HepG2 (cell line): ENCODE results near the gene GMCL2. TPM values are rescaled to one million over a fixed set of nuclear protein-coding genes. Genes with fewer than 3 reads are reported as not detected.

Source experiments
- AFF4 ChIP-seq: sonication (generic); formaldehyde crosslinking; IDR thresholded peaks from 2 replicates; pipeline ENCODE4 v1.4.0; 2020; ENCODE audit warnings: missing genetic modification reagents
- BRD4 ChIP-seq: sonication (generic); formaldehyde crosslinking; IDR thresholded peaks from 2 replicates; pipeline ENCODE4 v1.4.0; 2020; ENCODE audit warnings: missing genetic modification reagents
- GTF3A ChIP-seq: sonication (generic); formaldehyde crosslinking; conservative IDR thresholded peaks from 2 replicates; pipeline ENCODE4 v1.4.0; 2020; ENCODE audit warnings: mild to moderate bottlenecking, missing genetic modification reagents
- HDAC1 ChIP-seq: sonication (generic); formaldehyde crosslinking; IDR thresholded peaks from 2 replicates; pipeline ENCODE4 v1.5.1; 2020; ENCODE audit warnings: mild to moderate bottlenecking, missing genetic modification reagents
- ISL2 ChIP-seq: sonication (generic); formaldehyde crosslinking; IDR thresholded peaks from 2 replicates; pipeline ENCODE4 v1.5.0; 2020; ENCODE audit warnings: missing genetic modification reagents
- KDM1A ChIP-seq: IDR thresholded peaks from 2 replicates; pipeline ENCODE4 v1.6.1; 2016; ENCODE audit warnings: missing compliant biosample characterization
- NFE2 ChIP-seq: sonication (generic); formaldehyde crosslinking; IDR thresholded peaks from 2 replicates; pipeline ENCODE4 v1.4.0; 2020; ENCODE audit warnings: missing genetic modification reagents
- PCBP1 ChIP-seq: fragments of 200-400 bp; formaldehyde crosslinking; IDR thresholded peaks from 2 replicates; pipeline ENCODE4 v1.6.1; 2017; ENCODE audit warnings: mild to moderate bottlenecking, low read depth, low read length, borderline replicate concordance
- PRDM15 ChIP-seq: sonication (generic); formaldehyde crosslinking; IDR thresholded peaks from 2 replicates; pipeline ENCODE4 v1.4.0; 2020; ENCODE audit warnings: missing genetic modification reagents
- SP4 ChIP-seq: sonication (generic); formaldehyde crosslinking; IDR thresholded peaks from 2 replicates; pipeline ENCODE4 v1.8.1; 2023; ENCODE audit warnings: mild to moderate bottlenecking, missing genetic modification reagents
- UBTF ChIP-seq: sonication (generic); formaldehyde crosslinking; IDR thresholded peaks from 2 replicates; pipeline ENCODE4 v1.4.0; 2020; ENCODE audit warnings: mild to moderate bottlenecking, missing genetic modification reagents
- ZFP1 ChIP-seq: IDR thresholded peaks from 2 replicates; pipeline ENCODE4 v1.6.1; 2016
- ZNF710 ChIP-seq: sonication (generic); formaldehyde crosslinking; IDR thresholded peaks from 2 replicates; pipeline ENCODE4 v1.5.0; 2020; ENCODE audit warnings: mild to moderate bottlenecking, missing genetic modification reagents, borderline replicate concordance
- ZSCAN12 ChIP-seq: sonication (generic); formaldehyde crosslinking; IDR thresholded peaks from 2 replicates; pipeline ENCODE4 v1.9.0; 2021; ENCODE audit warnings: mild to moderate bottlenecking, missing genetic modification reagents
- ZSCAN29 ChIP-seq: sonication (generic); formaldehyde crosslinking; conservative IDR thresholded peaks from 2 replicates; pipeline ENCODE4 v1.4.0; 2020; ENCODE audit warnings: mild to moderate bottlenecking, missing genetic modification reagents
- polyA plus RNA-seq, 8 experiments: library from polyadenylated mRNA; depleted of rRNA in 3 of 8; stranded (reverse) in 7 of 8; unstranded in 1 of 8; fragments of >200 nt; fragmentation: Illumina TruSeq in 4 of 8; extraction: Trizol in 4 of 8; gene quantifications; 2 replicates each; pipeline versions ENCODE4 v1.2.1 to v1.2.3, GENCODE V29; 2011 to 2016; ENCODE audit warnings: low read depth in 4 of 8, missing spikeins in 1 of 8, mixed read lengths in 1 of 8; ENCODE audit not compliant: insufficient read depth in 1 of 8
- total RNA-seq, 5 experiments: library from RNA; depleted of rRNA; stranded (reverse); fragments of >200 nt; fragmentation: Illumina TruSeq; extraction: Trizol; gene quantifications; 2 replicates each; pipeline ENCODE4 v1.2.3, GENCODE V29; 2016; ENCODE audit warnings: low read depth in 1 of 5
- TF ChIP-seq, protein P1 (sequence below): sonication (generic); formaldehyde crosslinking; IDR thresholded peaks from 2 replicates; pipeline ENCODE4 v1.5.1; 2020; ENCODE audit warnings: missing genetic modification reagents, mild to moderate bottlenecking, borderline replicate concordance

Gene GMCL2
- total and polyA plus RNA-seq, 2 of the 13 experiments (the other 11 are each of a cell fraction or from before 2014, with no cell fraction given): 0.03 TPM; not detected in 1

DNA sequence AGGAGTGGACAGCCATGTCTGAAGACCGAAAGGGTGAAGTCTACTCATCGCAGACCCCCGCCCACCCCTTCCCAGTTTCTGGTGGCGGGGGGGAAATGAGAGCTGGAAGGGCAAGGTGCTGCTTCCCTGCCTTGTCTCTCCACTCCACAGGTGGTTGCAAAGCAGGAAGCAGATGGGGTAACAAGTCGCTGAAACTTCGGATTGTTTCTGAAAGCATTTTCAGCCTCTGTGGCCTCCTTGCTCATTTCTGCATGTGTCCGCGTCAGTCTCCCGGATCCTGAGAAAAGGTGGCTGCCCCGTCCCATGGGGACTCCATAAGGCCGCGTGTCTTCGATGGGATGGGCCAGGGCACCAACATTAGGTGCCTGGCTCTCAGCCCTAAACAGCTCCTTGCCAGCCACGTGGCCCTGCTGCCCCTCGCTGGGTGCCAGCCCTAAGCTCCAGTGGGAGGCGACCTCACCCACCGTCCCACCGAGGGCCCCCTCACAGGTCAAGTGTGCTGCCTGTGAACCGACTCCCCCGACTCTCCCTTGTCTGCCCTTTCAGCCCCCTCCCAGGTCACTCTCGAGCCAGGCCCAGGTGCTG, 44.5 kb upstream of the GMCL2 start (continued):
- no peak; the same call in 1 of the 2 replicates for TF ChIP-seq PRDM15 (CRISPR knock-in tag)
- TF ChIP-seq ZFP1 (CRISPR knock-in tag): no peak
- no peak for TF ChIP-seq AFF4 (CRISPR knock-in tag)
- 0 out of 2 replicates have a peak, but pooled peaks have one; percentile 25 for TF ChIP-seq HDAC1
- no peak for TF ChIP-seq ZNF710 (CRISPR knock-in tag)
- no peak for TF ChIP-seq ZSCAN12 (CRISPR knock-in tag)
- TF ChIP-seq PCBP1: no peak
- TF ChIP-seq KDM1A: no peak
- TF ChIP-seq GTF3A (CRISPR knock-in tag): no peak
- TF ChIP-seq BRD4: 0 out of 2 replicates have a peak, but pooled peaks have one; percentile 19
- TF ChIP-seq, protein P1, sequence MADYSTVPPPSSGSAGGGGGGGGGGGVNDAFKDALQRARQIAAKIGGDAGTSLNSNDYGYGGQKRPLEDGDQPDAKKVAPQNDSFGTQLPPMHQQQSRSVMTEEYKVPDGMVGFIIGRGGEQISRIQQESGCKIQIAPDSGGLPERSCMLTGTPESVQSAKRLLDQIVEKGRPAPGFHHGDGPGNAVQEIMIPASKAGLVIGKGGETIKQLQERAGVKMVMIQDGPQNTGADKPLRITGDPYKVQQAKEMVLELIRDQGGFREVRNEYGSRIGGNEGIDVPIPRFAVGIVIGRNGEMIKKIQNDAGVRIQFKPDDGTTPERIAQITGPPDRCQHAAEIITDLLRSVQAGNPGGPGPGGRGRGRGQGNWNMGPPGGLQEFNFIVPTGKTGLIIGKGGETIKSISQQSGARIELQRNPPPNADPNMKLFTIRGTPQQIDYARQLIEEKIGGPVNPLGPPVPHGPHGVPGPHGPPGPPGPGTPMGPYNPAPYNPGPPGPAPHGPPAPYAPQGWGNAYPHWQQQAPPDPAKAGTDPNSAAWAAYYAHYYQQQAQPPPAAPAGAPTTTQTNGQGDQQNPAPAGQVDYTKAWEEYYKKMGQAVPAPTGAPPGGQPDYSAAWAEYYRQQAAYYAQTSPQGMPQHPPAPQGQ (CRISPR knock-in tag): no peak
- TF ChIP-seq ZSCAN29: no peak
- no peak for TF ChIP-seq NFE2 (CRISPR knock-in tag)
- no peak for TF ChIP-seq SP4 (CRISPR knock-in tag)
- TF ChIP-seq ISL2: 0 out of 2 replicates have a peak, but pooled peaks have one; percentile 31
- peak; percentile 5 for TF ChIP-seq UBTF (CRISPR knock-in tag)
